BLaER1 (cell line): Measurements from ENCODE around the gene GLCE.

Experiments
- H3K27ac ChIP-seq: shearing (Covaris generic); formaldehyde crosslinking; 2 replicates; pipeline ENCODE4 v1.8.1; 2022
- H3K27me3 ChIP-seq: shearing (Covaris generic); formaldehyde crosslinking; 2 replicates; pipeline ENCODE4 v1.8.1; 2022
- H3K36me3 ChIP-seq: shearing (Covaris generic); formaldehyde crosslinking; 2 replicates; pipeline ENCODE4 v1.8.1; 2022
- H3K4me1 ChIP-seq: shearing (Covaris generic); formaldehyde crosslinking; 2 replicates; pipeline ENCODE4 v1.8.1; 2022
- H3K4me2 ChIP-seq: shearing (Covaris generic); formaldehyde crosslinking; 2 replicates; pipeline ENCODE4 v1.8.1; 2022
- H3K4me3 ChIP-seq: shearing (Covaris generic); formaldehyde crosslinking; 2 replicates; pipeline ENCODE4 v1.8.1; 2022
- H3K9ac ChIP-seq: shearing (Covaris generic); formaldehyde crosslinking; 2 replicates; pipeline ENCODE4 v1.8.1; 2022
- H3K9me3 ChIP-seq: shearing (Covaris generic); formaldehyde crosslinking; 2 replicates; pipeline ENCODE4 v1.8.1; 2022
- H4K20me1 ChIP-seq: shearing (Covaris generic); formaldehyde crosslinking; 2 replicates; pipeline ENCODE4 v1.8.1; 2022
- Cebpa-rat ChIP-seq: shearing (Covaris generic); IDR thresholded peaks from 2 replicates; pipeline ENCODE4 v1.8.1; 2022

Gene GLCE

GRCh38 chr15:69156736-69157381 is 3.6 kb upstream of the GLCE start:
- Histone ChIP-seq H3K4me3 (no peak overlapping the region), H3K9ac (no peak overlapping the region), H3K27me3 (no peaks in the 10 kb centered on the region), H3K4me1 (peaks cover 8% of the 10 kb centered on the region; the same call in 1 of the 2 replicates), H3K36me3 (no peaks in the 10 kb centered on the region), H3K9me3 (no peaks in the 10 kb centered on the region), H3K4me2 (no peak overlapping the region), H3K27ac (no peak overlapping the region), H4K20me1 (peaks cover 5% of the 10 kb centered on the region)
- no peak for TF ChIP-seq Cebpa-rat

- H3K4me1 ChIP-seq, result peaks cover 14% of the 10 kb centered on the region; the same call in 1 of the 2 replicates
- no peak for TF ChIP-seq Cebpa-rat
- H3K9ac ChIP-seq, result no peak overlapping the region
- H3K4me2 ChIP-seq, result no peak overlapping the region
- H3K4me3 ChIP-seq, result no peak overlapping the region
- no peaks in the 10 kb centered on the region for H3K36me3 ChIP-seq
- H3K9me3 ChIP-seq, result no peaks in the 10 kb centered on the region
- H4K20me1 ChIP-seq, result peaks cover 19% of the 10 kb centered on the region
- no peaks in the 10 kb centered on the region for H3K27me3 ChIP-seq
- H3K27ac ChIP-seq, result no peak overlapping the region
Measured at GRCh38 chr15:69158201-69158842, 2.1 kb upstream of the GLCE start.

DNA sequence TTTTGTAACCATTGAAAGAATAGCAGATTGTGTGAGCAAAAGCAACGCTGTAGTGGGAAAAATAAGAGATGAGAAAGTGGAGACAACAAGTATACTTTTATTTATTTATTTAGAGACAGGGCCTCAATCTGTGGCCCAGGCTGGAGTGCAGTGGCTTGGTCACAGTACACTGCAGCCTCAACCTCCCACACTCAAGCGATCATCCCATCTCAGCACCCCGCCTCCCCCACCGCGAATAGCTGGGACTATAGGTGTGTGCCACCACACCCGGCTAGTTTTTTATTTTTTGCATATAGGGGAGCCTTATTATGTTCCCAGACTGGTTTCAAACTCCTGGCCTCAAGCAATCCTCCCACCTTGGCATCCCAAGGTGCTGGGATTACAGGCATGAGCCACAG is 1.6 kb upstream of the GLCE start:
- no peak for TF ChIP-seq Cebpa-rat
- Histone ChIP-seq H3K36me3 (no peaks in the 10 kb centered on the region), H4K20me1 (peaks cover 19% of the 10 kb centered on the region), H3K4me2 (no peak overlapping the region), H3K4me3 (no peak overlapping the region), H3K27me3 (no peaks in the 10 kb centered on the region), H3K9me3 (no peaks in the 10 kb centered on the region), H3K27ac (no peak overlapping the region), H3K4me1 (peaks cover 14% of the 10 kb centered on the region; the same call in 1 of the 2 replicates), H3K9ac (no peak overlapping the region)

DNA sequence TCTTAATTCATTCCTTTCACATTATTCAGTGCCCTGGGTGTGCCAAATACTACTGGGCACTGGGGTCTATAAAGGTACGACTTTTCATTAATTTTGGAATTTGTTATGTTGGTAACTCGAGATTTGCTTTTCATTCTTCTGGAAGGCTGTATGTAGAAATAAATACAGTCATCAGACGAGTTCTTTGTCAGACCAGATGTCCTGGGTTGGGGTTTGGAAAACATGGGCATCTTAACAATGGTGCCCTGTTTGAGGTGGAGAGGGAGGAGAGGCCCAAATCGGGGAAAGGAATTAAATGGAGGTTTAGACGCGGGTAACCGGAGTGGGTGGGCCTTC is 662 bp upstream of the GLCE start:
- Histone ChIP-seq H3K27ac (no peak overlapping the region), H3K4me3 (peak overlapping the region; percentile 93), H4K20me1 (peaks cover 22% of the 10 kb centered on the region), H3K36me3 (no peaks in the 10 kb centered on the region), H3K27me3 (no peaks in the 10 kb centered on the region), H3K4me2 (peak overlapping the region; percentile 86), H3K4me1 (peaks cover 14% of the 10 kb centered on the region; the same call in 1 of the 2 replicates), H3K9me3 (no peaks in the 10 kb centered on the region), H3K9ac (0 out of 2 replicates have a peak overlapping the region, but pooled peaks have one; percentile 95)
- TF ChIP-seq Cebpa-rat, result no peak

- H3K9ac ChIP-seq, result peak overlapping the region; percentile 95
- H3K36me3 ChIP-seq, result no peaks in the 10 kb centered on the region
- peak overlapping the region; percentile 87 for H3K27ac ChIP-seq
- no peak for TF ChIP-seq Cebpa-rat
- H3K4me2 ChIP-seq, result peak overlapping the region; percentile 86
- no peaks in the 10 kb centered on the region for H3K27me3 ChIP-seq
- peaks cover 14% of the 10 kb centered on the region; the same call in 1 of the 2 replicates for H3K4me1 ChIP-seq
- peaks cover 33% of the 10 kb centered on the region for H4K20me1 ChIP-seq
- peak overlapping the region; percentile 93 for H3K4me3 ChIP-seq
- H3K9me3 ChIP-seq, result no peaks in the 10 kb centered on the region
Measured at GRCh38 chr15:69161079-69161877, 843 bp downstream of the GLCE start.

DNA sequence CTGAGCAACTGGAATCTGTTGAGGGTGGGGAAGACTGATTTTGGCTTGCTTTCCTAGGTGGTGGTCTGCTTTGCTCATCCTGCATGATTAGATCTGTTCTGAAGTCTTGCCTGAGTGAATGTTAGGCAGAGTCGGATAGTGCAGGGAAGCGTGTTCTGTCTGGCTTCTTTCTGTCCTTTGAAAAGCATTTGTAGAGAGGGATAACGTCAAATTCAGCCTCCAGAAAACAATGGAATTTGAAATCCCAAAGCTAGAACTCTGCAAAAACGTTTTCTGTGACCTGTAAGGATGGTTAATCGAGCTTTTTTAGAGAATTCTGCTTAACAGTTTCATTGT is 1.4 kb downstream of the GLCE start:
- Histone ChIP-seq H3K36me3 (no peaks in the 10 kb centered on the region), H3K4me3 (peak overlapping the region; percentile 93), H4K20me1 (peaks cover 33% of the 10 kb centered on the region), H3K9ac (peak overlapping the region; percentile 95), H3K27ac (no peak overlapping the region), H3K4me1 (peaks cover 14% of the 10 kb centered on the region; the same call in 1 of the 2 replicates), H3K4me2 (peak overlapping the region; percentile 86), H3K27me3 (no peaks in the 10 kb centered on the region), H3K9me3 (no peaks in the 10 kb centered on the region)
- no peak for TF ChIP-seq Cebpa-rat

GRCh38 chr15:69163141-69163669 is 2.8 kb downstream of the GLCE start:
- Histone ChIP-seq H3K9me3 (no peaks in the 10 kb centered on the region), H3K4me3 (no peak overlapping the region), H3K4me2 (no peak overlapping the region), H4K20me1 (peaks cover 33% of the 10 kb centered on the region), H3K27ac (no peak overlapping the region), H3K36me3 (no peaks in the 10 kb centered on the region), H3K27me3 (no peaks in the 10 kb centered on the region), H3K4me1 (peaks cover 14% of the 10 kb centered on the region; the same call in 1 of the 2 replicates), H3K9ac (no peak overlapping the region)
- no peak for TF ChIP-seq Cebpa-rat

- no peak overlapping the region for H3K4me3 ChIP-seq
- no peak overlapping the region for H3K27ac ChIP-seq
- H3K27me3 ChIP-seq, result no peaks in the 10 kb centered on the region
- H3K4me2 ChIP-seq, result no peak overlapping the region
- H4K20me1 ChIP-seq, result peaks cover 33% of the 10 kb centered on the region
- H3K4me1 ChIP-seq, result peaks cover 9% of the 10 kb centered on the region; the same call in 1 of the 2 replicates
- no peaks in the 10 kb centered on the region for H3K36me3 ChIP-seq
- no peaks in the 10 kb centered on the region for H3K9me3 ChIP-seq
- H3K9ac ChIP-seq, result no peak overlapping the region
- no peak for TF ChIP-seq Cebpa-rat
Measured at GRCh38 chr15:69164807-69165636, 4.6 kb downstream of the GLCE start.

DNA sequence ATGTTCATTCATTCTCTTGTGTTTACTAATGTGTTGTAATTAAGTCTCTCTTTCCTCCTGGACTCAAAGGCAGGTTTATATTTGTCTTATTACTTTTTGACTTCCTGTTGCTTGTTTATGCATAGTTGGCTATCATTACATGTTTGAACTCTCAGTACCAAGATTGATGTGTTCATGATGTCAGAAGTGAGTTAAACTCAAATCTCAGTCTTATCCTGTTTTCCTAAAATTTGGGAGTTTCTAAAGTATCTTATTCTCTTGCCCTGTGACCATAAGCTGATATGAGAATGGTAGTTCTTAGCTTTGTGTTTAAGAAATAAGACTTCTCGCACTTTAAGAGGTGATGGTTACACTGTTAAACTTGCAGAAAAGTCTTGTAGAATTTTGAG is 5.2 kb downstream of the GLCE start:
- H3K36me3 ChIP-seq, result no peaks in the 10 kb centered on the region
- peaks cover 8% of the 10 kb centered on the region; the same call in 1 of the 2 replicates for H3K4me1 ChIP-seq
- peaks cover 33% of the 10 kb centered on the region for H4K20me1 ChIP-seq
- H3K27me3 ChIP-seq, result no peaks in the 10 kb centered on the region
- H3K27ac ChIP-seq, result no peak overlapping the region
- H3K9me3 ChIP-seq, result no peaks in the 10 kb centered on the region
- TF ChIP-seq Cebpa-rat, result no peak
- no peak overlapping the region for H3K9ac ChIP-seq
- no peak overlapping the region for H3K4me3 ChIP-seq
- H3K4me2 ChIP-seq, result no peak overlapping the region
